Raji (cell line): ENCODE measurements around the gene SLITRK4.

Source experiments
- POLR2A ChIP-seq: IDR thresholded peaks from 2 replicates; pipeline ENCODE4 v1.6.1; 2011; ENCODE audit warnings: low read depth, low read length, control low read depth; ENCODE audit not compliant: insufficient read depth

The SLITRK4 gene

DNA sequence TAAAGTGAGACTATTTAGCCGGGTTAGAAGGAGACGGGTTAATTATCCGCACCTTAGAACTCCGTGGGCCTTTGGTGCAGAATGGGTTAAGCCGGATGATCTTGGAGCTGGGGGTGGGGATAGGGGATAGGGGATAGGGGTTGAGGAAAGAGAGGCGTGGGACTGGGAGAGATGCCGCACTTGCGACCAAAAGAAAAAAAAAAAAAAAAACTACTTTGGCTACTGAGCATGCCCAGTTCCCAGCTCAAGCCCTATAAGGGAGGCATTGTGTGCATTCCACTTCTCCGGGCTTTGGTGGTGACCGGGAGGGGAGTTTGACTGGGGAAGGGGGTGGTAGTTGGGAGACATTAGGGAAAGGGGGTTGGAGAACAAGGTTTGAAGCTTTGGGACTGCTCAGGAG lies at the start of gene SLITRK4:
TSS of gene SLITRK4 (minus strand) at position 187 of the 400 bp plus-strand sequence. CDS start 4,993 bp downstream, outside the sequence.
- TF ChIP-seq POLR2A: no peak

GRCh38 chrX:143683486-143683885 lies 47.6 kb upstream of the SLITRK4 start:
- TF ChIP-seq POLR2A: no peak

DNA sequence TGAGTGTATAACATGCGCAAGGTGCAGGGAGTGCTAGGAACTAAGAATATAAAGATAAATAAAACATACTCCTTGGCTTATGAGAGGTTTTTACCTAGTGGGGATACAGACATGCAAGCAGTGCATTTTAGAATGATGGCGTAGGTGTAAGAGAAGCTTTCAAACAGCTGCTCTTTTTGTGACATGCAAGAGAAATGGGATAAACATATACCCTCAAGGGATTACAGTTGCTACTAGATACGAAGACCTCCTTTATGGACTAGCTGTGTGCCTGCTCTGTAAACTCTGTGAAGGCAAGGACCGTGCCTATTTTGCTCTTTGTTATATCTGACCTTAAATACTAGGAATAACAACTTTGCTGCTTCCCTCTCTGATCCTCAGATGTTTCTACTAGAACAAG lies 39.0 kb upstream of the SLITRK4 start:
- no peak for TF ChIP-seq POLR2A

GRCh38 chrX:143669395-143669794 lies 33.5 kb upstream of the SLITRK4 start:
- no peak for TF ChIP-seq POLR2A

GRCh38 chrX:143664302-143664701 lies 28.4 kb upstream of the SLITRK4 start:
- TF ChIP-seq POLR2A: no peak

DNA sequence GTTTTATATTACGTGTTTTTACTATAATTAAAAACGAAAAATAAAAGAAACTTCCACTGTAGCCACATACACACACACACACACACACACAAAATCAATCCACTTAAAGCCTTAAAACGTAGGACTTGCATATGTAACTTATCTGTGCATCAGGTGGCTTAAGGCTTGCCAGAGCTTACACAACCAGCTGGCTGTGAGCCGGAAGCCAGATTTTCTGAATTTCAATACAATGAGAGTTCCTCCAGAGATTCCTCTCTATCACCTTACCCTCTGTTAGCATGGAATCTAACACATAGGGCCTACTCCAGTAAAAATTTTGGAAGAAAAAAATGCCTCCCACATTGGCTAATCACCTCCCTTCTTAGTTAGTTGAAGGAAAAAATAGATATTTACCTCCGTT lies 27.9 kb upstream of the SLITRK4 start:
- TF ChIP-seq POLR2A: no peak

- TF ChIP-seq POLR2A: no peak
These were observed 25.4 kb upstream of the SLITRK4 start for GRCh38 chrX:143661286-143661685.

DNA sequence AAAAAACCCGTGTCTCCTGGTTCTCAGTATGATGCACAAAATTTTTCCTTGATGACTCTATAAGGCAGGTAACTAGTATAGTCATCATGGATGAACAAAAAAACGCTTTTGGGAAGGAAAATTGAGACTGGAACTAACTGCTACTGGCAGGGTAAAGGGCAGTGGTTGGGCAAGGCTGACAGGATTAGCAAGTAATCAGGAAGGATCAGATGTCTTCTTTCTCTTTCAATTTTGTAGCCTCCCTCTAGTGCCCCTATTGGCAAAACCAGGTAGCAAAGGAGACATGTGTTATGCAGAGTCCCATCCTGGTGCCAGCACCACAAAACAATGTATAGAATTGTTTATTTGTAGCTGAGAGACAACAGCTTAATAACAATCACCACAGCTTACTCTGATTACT lies 12.8 kb upstream of the SLITRK4 start:
- TF ChIP-seq POLR2A: no peak

GRCh38 chrX:143642426-143642825 lies 6.5 kb upstream of the SLITRK4 start:
- no peak for TF ChIP-seq POLR2A

DNA sequence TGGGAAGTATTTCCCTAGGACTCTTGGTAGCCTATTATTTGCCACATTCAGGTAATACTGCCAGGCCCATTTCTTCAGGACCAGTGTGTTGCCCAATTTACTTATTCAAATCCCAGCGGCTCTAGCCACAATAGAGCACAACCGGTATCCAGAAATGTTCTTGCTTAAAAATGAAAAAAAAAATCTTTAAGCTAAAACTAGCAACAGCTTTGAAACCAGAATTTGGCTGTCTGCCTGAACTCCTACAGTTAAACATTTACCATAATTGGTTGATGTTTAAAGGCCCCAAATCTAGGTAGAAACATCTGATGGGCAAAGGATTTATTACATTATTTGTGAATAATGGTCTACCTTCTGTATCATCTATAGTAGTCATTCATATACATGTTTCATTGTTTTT lies 930 bp upstream of the SLITRK4 start:
- TF ChIP-seq POLR2A: no peak

GRCh38 chrX:143634663-143635455 lies 1.0 kb downstream of the SLITRK4 start:
- no peak for TF ChIP-seq POLR2A

- no peak for TF ChIP-seq POLR2A
These were observed 1.6 kb downstream of the SLITRK4 start for GRCh38 chrX:143634309-143634662.

DNA sequence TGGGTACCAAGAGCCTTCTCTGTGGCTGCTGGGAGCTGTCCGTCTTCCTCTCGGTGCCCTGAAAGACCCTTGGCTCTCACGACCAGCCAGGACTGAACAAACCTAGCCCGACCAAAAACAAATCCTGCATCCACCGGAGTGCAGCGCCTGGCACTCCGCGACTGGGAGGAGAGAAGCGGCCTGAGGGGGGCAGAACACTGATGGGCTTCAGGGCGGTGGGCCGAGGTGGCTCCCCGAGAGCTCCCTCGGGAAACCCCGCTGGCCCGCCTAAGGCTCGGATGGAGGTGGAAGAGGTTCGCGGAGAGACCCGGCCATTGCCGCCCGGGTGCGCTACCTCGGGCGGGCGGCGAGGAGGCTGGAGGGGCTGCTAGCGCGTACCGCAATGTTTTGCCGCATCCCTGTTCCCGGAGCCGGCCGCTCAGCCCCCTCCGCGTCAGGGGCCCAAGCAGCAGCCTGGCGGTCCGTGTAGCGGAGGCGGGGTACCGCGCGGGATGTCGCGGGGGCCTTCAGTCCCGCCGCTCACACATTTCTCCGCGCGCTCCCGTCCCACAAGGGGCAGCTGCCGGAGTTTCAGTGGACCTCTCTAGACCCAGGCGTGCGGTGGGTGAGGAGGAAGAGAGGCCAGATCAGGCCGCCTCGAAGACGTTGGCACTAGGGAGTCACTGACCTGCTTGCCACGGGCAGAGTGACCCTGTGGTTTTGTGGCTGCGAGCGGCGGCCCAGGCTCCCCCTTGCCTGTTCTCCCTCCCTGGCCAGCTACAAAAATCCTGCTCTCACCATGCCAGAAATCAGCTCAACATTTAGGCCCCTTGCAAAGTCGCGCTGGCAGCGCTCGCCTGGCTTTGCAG lies 2.2 kb downstream of the SLITRK4 start:
- no peak for TF ChIP-seq POLR2A

DNA sequence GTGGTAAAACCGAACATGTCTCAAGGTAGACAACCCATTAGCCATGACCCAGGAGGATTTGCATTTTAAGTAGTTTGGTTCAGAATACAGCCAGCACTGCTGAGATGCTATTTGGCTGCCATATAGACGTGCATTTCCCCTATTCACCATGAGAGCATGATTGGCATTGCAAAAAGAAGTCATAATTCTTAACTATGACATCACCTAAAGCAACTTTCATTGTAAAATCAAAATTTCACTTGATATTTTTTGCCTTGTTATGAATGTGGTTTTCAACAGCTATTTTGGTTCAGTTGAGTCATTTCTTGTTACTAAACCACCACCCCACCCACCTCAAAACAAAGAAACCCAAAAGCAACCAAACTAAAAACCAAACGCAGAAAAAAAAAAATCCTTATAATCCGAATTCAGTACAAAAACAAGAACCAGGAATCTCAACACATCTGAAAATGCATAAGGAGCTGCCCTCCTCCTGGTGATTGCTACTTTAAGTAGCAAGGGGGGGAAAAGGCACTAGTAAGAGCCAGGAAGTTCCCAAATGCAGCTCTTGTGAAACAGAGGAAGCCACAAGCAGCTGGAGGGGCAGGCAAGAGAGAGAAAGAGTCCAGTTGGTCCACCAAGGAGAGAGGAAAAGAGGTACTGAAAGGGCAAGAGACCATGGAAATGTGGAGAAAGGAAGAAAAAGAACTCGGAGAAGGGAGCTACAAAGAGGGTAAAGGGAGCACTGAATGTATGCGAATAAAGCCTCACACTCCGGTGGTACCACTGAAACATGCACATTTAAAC lies 3.1 kb downstream of the SLITRK4 start:
- TF ChIP-seq POLR2A: no peak

DNA sequence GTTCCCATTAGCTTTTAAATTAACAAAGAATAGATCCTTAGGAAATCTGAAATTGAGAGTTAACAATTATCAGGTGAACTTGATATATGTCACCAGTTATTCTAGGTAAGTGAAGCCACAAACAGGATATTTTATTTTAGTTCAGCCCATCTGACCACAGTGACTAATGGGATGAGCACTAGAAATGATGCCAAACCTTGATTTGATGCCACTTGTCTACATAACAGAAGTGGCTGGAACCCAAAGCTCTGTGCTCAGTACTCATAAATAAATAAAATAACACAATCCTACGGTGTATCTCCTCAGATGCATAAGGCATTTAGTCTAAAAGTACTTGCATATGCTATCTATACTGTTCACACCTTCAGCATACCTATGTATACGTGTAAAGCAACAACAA lies 12.2 kb downstream of the SLITRK4 start:
- TF ChIP-seq POLR2A: no peak
